ENCODE measurements around the gene ZFYVE27.

ZFYVE27 gene

GRCh38 chr10:97748116-97748515, 11.2 kb downstream of the ZFYVE27 start:
- DNase-seq = no peak

- no peak for DNase-seq
Measured at GRCh38 chr10:97752956-97753355, 16.0 kb downstream of the ZFYVE27 start.

GRCh38 chr10:97754726-97755125, 17.8 kb downstream of the ZFYVE27 start:
- DNase-seq = no peak

- DNase-seq = no peak
Measured at GRCh38 chr10:97755718-97756117, 18.8 kb downstream of the ZFYVE27 start.

GRCh38 chr10:97757471-97757870, 20.5 kb downstream of the ZFYVE27 start:
- DNase-seq = no peak

GRCh38 chr10:97759158-97759887, 22.4 kb downstream of the ZFYVE27 start:
- peak; percentile 54 for DNase-seq

GRCh38 chr10:97759946-97760345, 23.0 kb downstream of the ZFYVE27 start:
- DNase-seq = no peak

GRCh38 chr10:97760461-97761257, 23.7 kb downstream of the ZFYVE27 start:
- DNase-seq = no peak

GRCh38 chr10:97761331-97761865, 24.5 kb downstream of the ZFYVE27 start:
- no peak for DNase-seq

GRCh38 chr10:97762056-97762455, 25.1 kb downstream of the ZFYVE27 start:
- no peak for DNase-seq

GRCh38 chr10:97762816-97763215, 25.9 kb downstream of the ZFYVE27 start:
- no peak for DNase-seq

- no peak for DNase-seq
Measured at GRCh38 chr10:97763411-97763810, 26.5 kb downstream of the ZFYVE27 start.

GRCh38 chr10:97763947-97764346, 27.0 kb downstream of the ZFYVE27 start:
- DNase-seq = no peak

GRCh38 chr10:97764519-97764931, 27.6 kb downstream of the ZFYVE27 start:
- DNase-seq = no peak

GRCh38 chr10:97765201-97765600, 28.3 kb downstream of the ZFYVE27 start:
- DNase-seq = no peak

- no peak for DNase-seq
Measured at GRCh38 chr10:97766106-97766810, 29.3 kb downstream of the ZFYVE27 start.

- DNase-seq = no peak
Measured at GRCh38 chr10:97766996-97767924, 30.3 kb downstream of the ZFYVE27 start.

- no peak for DNase-seq
Measured at GRCh38 chr10:97768322-97769315, 31.7 kb downstream of the ZFYVE27 start.

GRCh38 chr10:97770255-97770654, 33.3 kb downstream of the ZFYVE27 start:
- no peak for DNase-seq

- DNase-seq = no peak
Measured at GRCh38 chr10:97771055-97771891, 34.3 kb downstream of the ZFYVE27 start.

All from stimulated activated CD4-positive, alpha-beta T cell treated with anti-CD3 and anti-CD28 coated beads, Interleukin-4, amount 100 ng/mL, for 1 hour (primary cell).